A549 treated with AZD2906 at 1 μM for 4 hours (cell line): ENCODE measurements around the gene OTX1. TPM values are rescaled to one million over a fixed set of nuclear protein-coding genes. Genes with fewer than 3 reads are reported as not detected.

Source experiments
- total RNA-seq: library from RNA; stranded (reverse); fragments of 200-300 nt; extraction: Qiagen RNA extraction; gene quantifications from 5 replicates; pipeline ENCODE4 v1.2.3, GENCODE V29; 2022

The OTX1 gene
- 3.5 to 4.6 TPM (median 3.7 TPM) in 5 replicates for total RNA-seq

GRCh38 chr2:63050334-63051041 lies at the start of gene OTX1:
OTX1 (plus strand) TSS chr2:63050830; CDS start chr2:63052991, 2,161 bp downstream.

